Suppressor macrophage (primary cell): ENCODE data around the gene MARF1.
"Not testable (repeated sequence)": the region's sequence is repeated elsewhere in the genome, so short reads cannot be mapped to it uniquely, and the experiment has no call there.

Experiments
- DNase-seq, 4 experiments: peaks; one replicate each; pipeline ENCODE4 v3.0.0-alpha.2; 2020 to 2022
- total RNA-seq, 17 experiments: gene quantifications; one replicate each; lab custom pipeline; 2026; ENCODE audit warnings: mixed read lengths in 6 of 17, inconsistent platforms in 3 of 17; lab: John Stamatoyannopoulos, UW

Gene MARF1, protein sequence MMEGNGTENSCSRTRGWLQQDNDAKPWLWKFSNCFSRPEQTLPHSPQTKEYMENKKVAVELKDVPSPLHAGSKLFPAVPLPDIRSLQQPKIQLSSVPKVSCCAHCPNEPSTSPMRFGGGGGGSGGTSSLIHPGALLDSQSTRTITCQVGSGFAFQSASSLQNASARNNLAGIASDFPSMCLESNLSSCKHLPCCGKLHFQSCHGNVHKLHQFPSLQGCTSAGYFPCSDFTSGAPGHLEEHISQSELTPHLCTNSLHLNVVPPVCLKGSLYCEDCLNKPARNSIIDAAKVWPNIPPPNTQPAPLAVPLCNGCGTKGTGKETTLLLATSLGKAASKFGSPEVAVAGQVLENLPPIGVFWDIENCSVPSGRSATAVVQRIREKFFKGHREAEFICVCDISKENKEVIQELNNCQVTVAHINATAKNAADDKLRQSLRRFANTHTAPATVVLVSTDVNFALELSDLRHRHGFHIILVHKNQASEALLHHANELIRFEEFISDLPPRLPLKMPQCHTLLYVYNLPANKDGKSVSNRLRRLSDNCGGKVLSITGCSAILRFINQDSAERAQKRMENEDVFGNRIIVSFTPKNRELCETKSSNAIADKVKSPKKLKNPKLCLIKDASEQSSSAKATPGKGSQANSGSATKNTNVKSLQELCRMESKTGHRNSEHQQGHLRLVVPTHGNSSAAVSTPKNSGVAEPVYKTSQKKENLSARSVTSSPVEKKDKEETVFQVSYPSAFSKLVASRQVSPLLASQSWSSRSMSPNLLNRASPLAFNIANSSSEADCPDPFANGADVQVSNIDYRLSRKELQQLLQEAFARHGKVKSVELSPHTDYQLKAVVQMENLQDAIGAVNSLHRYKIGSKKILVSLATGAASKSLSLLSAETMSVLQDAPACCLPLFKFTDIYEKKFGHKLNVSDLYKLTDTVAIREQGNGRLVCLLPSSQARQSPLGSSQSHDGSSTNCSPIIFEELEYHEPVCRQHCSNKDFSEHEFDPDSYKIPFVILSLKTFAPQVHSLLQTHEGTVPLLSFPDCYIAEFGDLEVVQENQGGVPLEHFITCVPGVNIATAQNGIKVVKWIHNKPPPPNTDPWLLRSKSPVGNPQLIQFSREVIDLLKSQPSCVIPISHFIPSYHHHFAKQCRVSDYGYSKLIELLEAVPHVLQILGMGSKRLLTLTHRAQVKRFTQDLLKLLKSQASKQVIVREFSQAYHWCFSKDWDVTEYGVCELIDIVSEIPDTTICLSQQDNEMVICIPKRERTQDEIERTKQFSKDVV (N-terminal part only)
- 20.5 to 152 (median 64.9) reads per million in 17 experiments for total RNA-seq

- peak; percentile 98 to 100 (median 100) for DNase-seq
These were observed at the start of gene MARF1 for GRCh38 chr16:15643048-15643945. Gene MARF1 (minus strand): TSS chr16:15643154. CDS start chr16:15639233, 3,921 bp downstream.

DNA sequence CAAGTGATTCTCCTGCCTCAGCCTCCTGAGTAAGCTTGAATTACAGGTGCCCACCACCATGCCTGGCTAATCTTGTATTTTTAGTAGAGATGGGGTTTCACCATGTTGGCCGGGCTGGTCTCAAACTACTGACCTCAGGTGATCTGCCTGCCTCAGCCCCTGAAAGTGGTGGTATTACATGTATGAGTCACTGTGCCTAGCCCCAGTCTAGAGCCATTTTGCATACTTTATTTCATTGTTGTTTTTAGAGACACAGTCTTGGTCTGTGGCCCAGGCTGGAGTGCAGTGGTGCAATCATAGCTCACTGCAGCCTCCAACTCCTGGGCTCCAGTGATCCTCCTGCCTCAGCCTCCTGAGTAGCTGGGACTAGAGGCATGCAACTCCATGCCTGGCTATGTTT lies 49.6 kb upstream of the MARF1 start:
- not testable (repeated sequence) for DNase-seq

- no peak for DNase-seq
These were observed 48.1 kb upstream of the MARF1 start for GRCh38 chr16:15691046-15691445.

- DNase-seq, result no peak
These were observed 47.3 kb upstream of the MARF1 start for GRCh38 chr16:15690296-15690695.

GRCh38 chr16:15689290-15689689 lies 46.3 kb upstream of the MARF1 start:
- no peak for DNase-seq

GRCh38 chr16:15686287-15686686 lies 43.3 kb upstream of the MARF1 start:
- DNase-seq, result no peak

DNA sequence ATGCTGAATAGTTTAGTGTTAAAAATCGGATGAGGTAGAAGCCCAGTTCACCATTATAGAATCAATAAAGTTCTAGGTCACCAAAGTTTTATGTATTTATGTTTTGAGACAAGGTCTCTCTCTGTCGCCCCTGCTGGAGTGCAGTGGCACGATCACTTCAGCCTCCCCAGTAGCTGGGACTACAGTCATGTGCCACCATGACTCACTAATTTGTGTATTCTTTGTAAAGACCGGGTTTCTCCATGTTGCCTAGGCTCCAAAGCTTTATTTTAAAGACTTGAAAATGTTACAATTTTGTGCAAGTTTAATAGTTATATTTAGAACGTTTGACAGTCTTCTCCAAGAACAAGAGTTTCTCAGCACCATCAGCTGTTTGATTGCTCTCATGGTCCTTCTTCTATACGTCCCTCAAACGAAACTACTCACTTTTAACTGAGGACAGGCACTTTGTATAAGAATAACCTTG lies 39.2 kb upstream of the MARF1 start:
- peak; percentile 79 to 90 (median 88) for DNase-seq

DNA sequence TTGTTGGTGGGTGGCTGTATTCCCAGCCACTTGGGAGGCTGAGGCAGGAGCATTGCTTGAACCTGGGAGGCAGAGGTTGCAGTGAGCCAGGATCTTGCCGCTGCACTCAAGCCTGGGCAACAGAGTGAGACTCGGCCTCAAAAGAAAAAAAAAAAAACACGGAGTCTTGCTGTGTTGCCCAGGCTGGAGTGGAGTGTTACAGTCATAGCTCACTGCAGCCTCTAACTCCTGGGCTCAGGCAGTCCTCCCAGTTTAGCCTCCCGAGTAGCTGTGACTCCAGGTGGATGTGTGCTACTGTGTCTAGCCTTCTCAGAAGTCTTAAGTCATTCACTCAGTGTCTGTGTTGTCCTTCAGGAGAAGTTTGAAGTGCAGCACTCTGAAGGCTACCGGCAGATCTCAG lies 34.5 kb upstream of the MARF1 start:
- DNase-seq, result no peak

DNA sequence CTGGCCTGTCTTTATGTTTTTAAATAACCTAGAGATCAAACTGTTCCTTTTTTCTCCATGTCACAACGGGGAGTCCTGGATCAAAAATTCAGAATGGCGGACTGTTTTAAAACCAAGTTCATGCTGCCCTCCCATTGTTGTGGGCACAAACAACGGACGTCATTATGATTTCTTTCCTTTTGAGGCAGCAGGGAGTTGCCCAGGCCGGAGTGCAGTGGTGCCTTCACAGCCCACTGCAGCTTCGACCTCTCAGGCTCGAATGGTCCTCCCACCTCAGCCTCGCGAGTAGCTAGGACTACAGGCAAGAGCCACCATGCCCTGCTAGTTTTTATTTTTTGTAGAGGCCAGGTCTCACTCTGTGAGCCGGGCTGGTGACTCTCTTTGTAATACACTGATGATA lies 33.6 kb upstream of the MARF1 start:
- DNase-seq, result no peak

- no peak for DNase-seq
These were observed 31.6 kb upstream of the MARF1 start for GRCh38 chr16:15674571-15674970.

- DNase-seq, result peak; percentile 95 to 98 (median 96)
These were observed 29.7 kb upstream of the MARF1 start for GRCh38 chr16:15672514-15673167.

DNA sequence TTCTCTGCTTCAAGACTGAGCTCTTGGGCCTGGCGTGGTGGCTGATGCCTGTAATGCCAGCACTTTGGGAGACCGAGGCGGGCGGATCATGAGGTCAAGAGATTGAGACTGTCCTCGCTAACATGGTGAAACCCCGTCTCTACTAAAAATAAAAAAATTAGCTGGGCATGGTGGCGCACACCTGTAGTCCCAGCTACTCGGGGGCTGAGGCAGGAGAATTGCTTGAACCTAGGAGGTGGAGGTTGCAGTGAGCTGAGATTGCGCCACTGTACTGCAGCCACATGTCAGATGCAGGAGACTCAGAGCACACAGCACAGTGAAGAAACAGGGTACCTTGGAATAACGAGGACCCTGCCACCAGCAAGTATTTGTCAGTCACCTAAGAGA lies 29.2 kb upstream of the MARF1 start:
- not testable (repeated sequence) for DNase-seq

DNA sequence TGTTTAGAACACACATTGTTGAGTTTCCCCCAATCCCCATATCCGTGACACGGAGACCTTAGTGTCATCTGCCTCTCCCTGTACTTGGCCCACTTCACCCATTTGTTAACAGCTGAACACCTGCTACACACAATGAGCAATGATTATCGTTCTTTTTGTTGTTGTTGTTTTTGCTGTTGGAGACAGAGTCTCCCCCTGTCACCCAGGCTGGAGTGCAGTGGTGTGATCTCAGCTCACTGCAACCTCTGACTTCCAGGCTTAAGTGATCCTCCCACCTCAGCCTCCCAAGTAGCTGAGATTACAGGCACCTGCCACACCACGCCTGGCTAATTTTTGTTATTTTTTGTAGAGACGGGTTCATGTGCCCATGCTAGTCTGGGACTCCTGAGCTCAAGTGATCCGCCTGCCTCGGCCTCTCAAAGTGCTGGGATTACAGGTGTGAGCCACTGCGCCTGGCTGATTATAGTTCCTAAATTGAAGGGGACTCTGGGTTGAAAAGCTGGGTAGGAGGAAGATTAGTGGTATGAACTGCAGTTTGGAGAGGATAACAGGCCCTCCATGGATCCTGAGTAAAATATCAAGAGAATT lies 28.7 kb upstream of the MARF1 start:
- no peak for DNase-seq

GRCh38 chr16:15667091-15667742 lies 24.3 kb upstream of the MARF1 start:
- DNase-seq, result no peak

- no peak for DNase-seq
These were observed 22.2 kb upstream of the MARF1 start for GRCh38 chr16:15665107-15665506.

DNA sequence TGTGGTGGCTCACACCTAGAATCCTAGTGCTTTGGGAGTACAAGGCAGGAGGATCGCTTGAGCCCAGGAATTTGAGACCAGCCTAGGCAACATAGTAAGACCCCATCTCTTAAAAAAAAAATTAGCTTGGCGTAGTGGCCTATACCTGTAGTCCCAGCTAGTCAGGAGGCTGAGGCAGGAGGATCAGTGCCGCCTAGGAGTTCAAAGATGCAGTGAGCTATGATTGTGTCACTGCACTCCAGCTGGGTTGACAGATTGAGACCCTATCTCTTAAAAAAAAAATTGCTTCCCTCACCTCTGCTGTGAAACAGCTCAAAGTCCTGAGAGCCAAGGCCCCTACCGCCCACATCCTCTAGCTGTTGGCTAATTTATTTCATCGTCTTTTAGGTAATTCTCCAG lies 17.2 kb upstream of the MARF1 start:
- no peak for DNase-seq

DNA sequence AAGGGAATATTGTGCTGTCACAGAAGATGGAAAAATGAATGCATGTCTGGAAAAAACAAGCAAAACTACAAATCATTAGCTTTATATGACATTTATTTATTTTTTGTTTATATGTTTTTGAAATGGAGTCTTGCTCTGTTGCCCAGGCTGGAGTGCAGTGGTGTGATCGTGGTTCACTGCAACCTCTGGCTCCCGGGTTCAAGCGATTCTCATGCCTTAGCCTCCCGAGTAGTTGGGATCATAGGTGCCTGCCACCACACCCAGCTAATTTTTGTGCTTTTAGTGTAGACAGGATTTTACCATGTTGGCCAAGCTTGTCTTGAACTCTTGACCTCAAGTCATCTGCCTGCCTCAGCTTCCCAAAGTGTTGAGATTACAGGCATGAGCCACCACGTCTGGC lies 15.6 kb upstream of the MARF1 start:
- DNase-seq, result no peak

DNA sequence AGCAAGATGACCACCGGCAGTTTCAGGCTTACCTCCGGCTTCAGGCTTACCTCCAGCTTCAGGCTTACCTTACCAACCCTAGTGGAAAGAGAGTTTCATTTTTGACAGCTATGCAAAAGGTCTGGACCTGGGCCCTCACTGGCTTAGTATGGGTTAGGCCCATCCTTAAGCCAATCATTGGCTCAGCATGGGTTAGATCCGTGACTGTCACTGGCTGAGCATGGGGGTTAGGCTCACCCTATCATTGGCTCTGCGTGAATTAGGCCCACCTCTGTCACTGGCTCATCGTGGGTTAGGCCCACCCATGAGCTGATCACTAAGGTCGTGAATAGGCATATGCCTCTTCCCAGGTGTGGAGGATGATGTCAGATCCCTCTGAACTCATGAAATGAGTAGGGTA lies 15.2 kb upstream of the MARF1 start:
- no peak for DNase-seq

GRCh38 chr16:15655561-15655960 lies 12.6 kb upstream of the MARF1 start:
- not testable (repeated sequence) for DNase-seq

DNA sequence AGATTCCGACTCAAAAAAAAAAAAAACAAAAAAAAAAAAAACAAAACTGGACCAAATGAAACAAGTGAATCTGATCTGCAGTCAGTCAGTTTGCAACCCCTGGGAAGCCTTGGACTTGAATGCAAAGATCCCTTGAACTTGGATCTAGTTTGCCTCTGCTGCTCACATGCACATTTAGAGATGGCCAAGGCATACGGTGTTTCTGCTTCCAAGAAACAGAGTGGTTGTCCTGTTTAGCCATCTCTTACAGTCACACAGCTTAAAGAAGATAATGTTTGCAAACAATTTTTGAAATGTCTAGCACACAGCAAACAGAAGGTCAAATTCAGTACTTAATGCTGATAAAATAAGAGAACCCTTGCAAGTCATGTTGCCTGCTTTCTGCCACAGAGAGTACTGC lies 11.6 kb upstream of the MARF1 start:
- no peak for DNase-seq
